ENCODE measurements around the gene ETNK2. TPM values are rescaled to one million over a fixed set of nuclear protein-coding genes. Genes with fewer than 3 reads are reported as not detected.

The ETNK2 gene
- polyA plus RNA-seq, 1 donor = 34.3 TPM

Other genes with a start within 250 kb of the ETNK2 start
- gene SOX13, start 78.9 kb downstream of the ETNK2 start, polyA plus RNA-seq = 34.0 TPM
- 4.2 TPM for gene REN, start 14.3 kb upstream of the ETNK2 start, polyA plus RNA-seq
- 2.8 TPM for gene KISS1, start 44.4 kb upstream of the ETNK2 start, polyA plus RNA-seq
- gene GOLT1A, start 61.9 kb upstream of the ETNK2 start, polyA plus RNA-seq = 113 TPM
- gene PLEKHA6, start 207.9 kb upstream of the ETNK2 start, polyA plus RNA-seq = 59.3 TPM

Data from large intestine (tissue), 1 donor.